Ectodermal cell (in vitro differentiated cells): ENCODE results near the gene ZFYVE1.

Source experiments
- H3K27ac ChIP-seq: 2 replicates; pipeline ENCODE4 v1.7.0; 2013; ENCODE audit warnings: mild to moderate bottlenecking, low read depth, low read length; ENCODE audit not compliant: insufficient read depth, poor library complexity, severe bottlenecking
- H3K27me3 ChIP-seq: 2 replicates; pipeline ENCODE4 v1.7.0; 2013; ENCODE audit warnings: mild to moderate bottlenecking, low read length; ENCODE audit not compliant: insufficient read depth, control insufficient read depth, poor library complexity, severe bottlenecking
- H3K36me3 ChIP-seq: one replicate; pipeline ENCODE4 v1.7.0; 2013; ENCODE audit warnings: low read length; ENCODE audit not compliant: control insufficient read depth, insufficient read depth
- H3K4me1 ChIP-seq: one replicate; pipeline ENCODE4 v1.7.0; 2013; ENCODE audit warnings: low read length; ENCODE audit not compliant: control insufficient read depth, insufficient read depth
- H3K4me3 ChIP-seq: 2 replicates; pipeline ENCODE4 v1.7.0; 2013; ENCODE audit warnings: low read depth, low read length, control low read depth; ENCODE audit not compliant: insufficient read depth
- H3K9me3 ChIP-seq: 2 replicates; pipeline ENCODE4 v1.7.0; 2013; ENCODE audit warnings: mild to moderate bottlenecking, low read length, moderate library complexity; ENCODE audit not compliant: control insufficient read depth
- WGBS, 2 experiments: methylation state at CpG; one replicate each; pipeline ENCODE4 v1.1.7; 2013; ENCODE audit warnings: missing lambda C conversion rate in 2 of 2; 5-methylcytosine and 5-hydroxymethylcytosine counted together

Gene ZFYVE1

DNA sequence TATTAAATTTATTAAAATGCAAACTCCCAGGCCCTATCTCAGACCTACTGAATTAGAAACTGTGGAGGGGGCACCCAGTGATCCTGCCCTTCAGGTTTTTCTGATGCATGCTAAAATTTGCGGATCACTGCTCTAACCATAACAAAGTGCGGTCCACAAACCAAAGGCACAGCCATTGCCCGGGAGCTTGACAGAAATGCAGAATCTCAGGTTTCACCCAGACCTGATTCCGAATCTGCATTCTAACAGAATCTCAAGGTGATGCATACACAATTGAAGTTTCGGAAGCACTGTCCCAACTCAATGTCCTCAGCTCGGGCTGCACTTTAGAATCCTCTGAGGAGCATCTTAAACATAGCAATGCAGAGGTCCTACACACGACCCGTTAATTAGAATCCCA is 46.0 kb downstream of the ZFYVE1 start:
- WGBS, 2 experiments, result 92% methylated on average over 8 of the region's 8 CpGs
- H3K36me3 ChIP-seq, result no peaks in the 10 kb centered on the region
- H3K27ac ChIP-seq, result no peak overlapping the region
- H3K9me3 ChIP-seq, result no peaks in the 10 kb centered on the region
- no peak overlapping the region for H3K4me3 ChIP-seq
- no peaks in the 10 kb centered on the region for H3K4me1 ChIP-seq
- H3K27me3 ChIP-seq, result no peaks in the 10 kb centered on the region

DNA sequence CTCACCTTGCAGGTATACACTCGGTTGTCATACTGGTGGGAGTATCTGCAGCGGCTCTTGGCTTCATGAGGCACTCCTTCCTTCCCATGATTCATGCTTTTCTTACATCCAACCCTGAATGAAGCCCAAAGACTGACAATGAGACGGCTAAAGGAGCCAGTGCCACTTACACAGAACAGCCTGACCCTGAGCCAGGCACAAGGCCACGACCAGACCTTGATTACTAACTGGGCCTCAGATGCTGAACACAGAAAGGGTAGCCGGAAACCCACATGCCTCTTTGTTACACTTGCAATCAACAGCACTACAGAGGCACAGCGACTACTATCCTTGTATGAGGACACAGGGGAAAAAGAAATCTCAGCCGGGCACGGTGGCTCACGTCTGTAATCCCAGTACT is 48.0 kb downstream of the ZFYVE1 start:
- no peaks in the 10 kb centered on the region for H3K9me3 ChIP-seq
- H3K4me1 ChIP-seq, result no peaks in the 10 kb centered on the region
- H3K27ac ChIP-seq, result no peak overlapping the region
- no peak overlapping the region for H3K4me3 ChIP-seq
- H3K27me3 ChIP-seq, result no peaks in the 10 kb centered on the region
- 91 to 95% methylated on average over 9 of the region's 9 CpGs for WGBS, 2 experiments
- H3K36me3 ChIP-seq, result peaks cover 7% of the 10 kb centered on the region

DNA sequence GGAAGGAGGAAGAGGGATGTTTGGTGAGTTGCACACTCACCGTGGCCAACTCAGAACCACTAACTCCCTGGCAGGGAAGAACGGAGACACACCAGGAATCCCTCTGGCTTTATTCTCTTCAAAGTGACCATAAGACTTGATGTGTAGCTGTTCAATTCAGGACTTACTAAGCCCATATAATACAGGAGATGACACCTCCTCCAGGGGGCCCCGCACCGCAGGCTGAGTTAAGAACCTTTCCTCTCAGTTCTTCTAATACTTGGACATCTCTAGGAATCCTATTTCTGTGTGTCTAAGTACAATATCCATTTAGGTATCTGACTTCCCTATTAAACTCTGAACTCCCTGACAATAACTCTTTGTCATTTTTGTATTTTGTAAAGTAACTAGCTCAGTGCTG is 51.1 kb downstream of the ZFYVE1 start:
- H3K4me3 ChIP-seq, result no peak overlapping the region
- no peaks in the 10 kb centered on the region for H3K4me1 ChIP-seq
- peaks cover 13% of the 10 kb centered on the region for H3K36me3 ChIP-seq
- H3K27me3 ChIP-seq, result no peaks in the 10 kb centered on the region
- WGBS, 2 experiments, result 93 to 95% methylated on average over 4 of the region's 4 CpGs
- no peaks in the 10 kb centered on the region for H3K9me3 ChIP-seq
- no peak overlapping the region for H3K27ac ChIP-seq

DNA sequence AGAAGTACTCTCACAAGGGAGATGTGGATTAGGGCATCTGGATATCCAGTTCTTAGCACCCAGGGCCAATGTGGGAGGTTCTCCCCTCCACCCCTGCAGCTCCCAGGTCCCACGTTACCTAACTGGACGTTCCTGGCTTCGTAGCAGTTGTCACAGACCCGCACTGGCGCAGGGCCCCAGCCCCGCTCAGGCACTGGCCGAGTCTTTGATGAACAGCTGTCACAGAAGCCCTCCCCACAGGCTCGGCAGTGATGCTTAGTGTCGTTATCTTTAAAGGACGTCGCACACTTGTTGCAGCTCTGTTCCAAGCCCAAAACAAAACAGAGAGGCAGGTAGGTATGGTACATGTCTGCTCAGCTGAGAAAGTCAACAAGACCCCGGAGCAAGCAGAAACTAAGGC is 52.2 kb downstream of the ZFYVE1 start:
- no peak overlapping the region for H3K4me3 ChIP-seq
- no peaks in the 10 kb centered on the region for H3K9me3 ChIP-seq
- WGBS, 2 experiments, result 95 to 96% methylated on average over 12 of the region's 12 CpGs
- no peaks in the 10 kb centered on the region for H3K4me1 ChIP-seq
- peaks cover 13% of the 10 kb centered on the region for H3K36me3 ChIP-seq
- no peaks in the 10 kb centered on the region for H3K27me3 ChIP-seq
- no peak overlapping the region for H3K27ac ChIP-seq

DNA sequence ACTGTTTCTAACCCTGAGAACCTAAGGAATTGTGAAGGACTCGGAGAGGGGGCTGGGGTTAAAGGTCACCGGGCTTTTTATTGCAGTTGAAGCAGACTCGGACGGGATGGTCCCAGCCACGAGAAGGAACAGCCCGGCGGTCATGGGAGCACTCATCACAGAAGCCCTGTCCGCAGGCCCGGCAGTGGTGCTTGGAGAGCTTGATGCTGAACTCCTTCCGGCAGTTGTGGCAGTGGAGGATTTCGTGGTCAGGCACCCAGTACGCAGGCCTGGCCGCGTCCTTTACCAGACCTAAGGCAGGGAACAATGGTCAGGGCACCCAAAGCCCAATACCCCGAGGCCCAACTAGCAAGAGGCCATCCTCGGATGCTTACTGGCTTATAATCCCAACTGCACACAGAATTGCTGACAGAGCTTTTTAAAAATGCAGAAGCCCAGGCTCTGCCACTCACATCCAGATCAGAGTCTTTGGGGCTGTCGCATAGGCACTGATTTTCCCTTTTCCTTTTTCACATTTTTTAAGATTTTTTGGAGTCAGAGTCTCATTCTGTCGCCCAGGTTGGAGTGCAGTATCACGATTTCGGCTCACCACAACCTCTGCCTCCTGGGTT is 56.0 kb downstream of the ZFYVE1 start:
- Histone ChIP-seq H3K4me1 (no peaks in the 10 kb centered on the region), H3K27me3 (no peaks in the 10 kb centered on the region), H3K27ac (no peak overlapping the region), H3K36me3 (peaks cover 13% of the 10 kb centered on the region), H3K4me3 (no peak overlapping the region), H3K9me3 (no peaks in the 10 kb centered on the region)
- WGBS, 2 experiments, result 94 to 95% methylated on average over 20 of the region's 20 CpGs

DNA sequence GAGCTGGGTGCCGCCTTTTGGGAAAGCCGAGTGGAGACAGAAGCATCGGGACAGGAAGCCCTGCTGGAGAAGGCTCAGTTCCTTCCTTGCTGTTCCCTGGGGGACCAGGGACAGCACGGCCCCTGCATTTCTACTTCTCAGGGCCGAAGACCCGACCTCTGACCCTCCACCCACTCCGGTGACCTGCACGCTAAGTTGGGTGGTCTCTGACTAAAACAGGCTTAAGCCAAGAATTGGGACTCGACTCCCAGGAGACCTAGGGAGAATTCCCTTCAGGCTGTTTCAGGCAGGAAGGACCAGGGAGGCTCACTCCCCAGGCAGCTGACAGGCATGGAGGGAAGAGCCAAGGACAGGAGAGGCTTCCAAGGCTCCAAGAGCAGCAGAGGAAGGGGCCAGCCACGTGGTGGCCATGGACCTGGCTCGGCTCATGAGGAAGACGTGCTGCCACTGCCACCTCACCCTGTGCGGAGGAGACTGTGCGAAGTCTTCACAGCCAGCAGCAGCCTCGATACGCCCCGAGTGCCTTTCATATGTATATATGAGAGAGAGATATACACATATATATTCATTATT is 56.8 kb downstream of the ZFYVE1 start:
- no peak overlapping the region for H3K4me3 ChIP-seq
- H3K4me1 ChIP-seq, result no peaks in the 10 kb centered on the region
- no peaks in the 10 kb centered on the region for H3K9me3 ChIP-seq
- H3K27ac ChIP-seq, result no peak overlapping the region
- no peaks in the 10 kb centered on the region for H3K27me3 ChIP-seq
- peaks cover 13% of the 10 kb centered on the region for H3K36me3 ChIP-seq
- 91 to 94% methylated on average over 14 of the region's 17 CpGs for WGBS, 2 experiments

DNA sequence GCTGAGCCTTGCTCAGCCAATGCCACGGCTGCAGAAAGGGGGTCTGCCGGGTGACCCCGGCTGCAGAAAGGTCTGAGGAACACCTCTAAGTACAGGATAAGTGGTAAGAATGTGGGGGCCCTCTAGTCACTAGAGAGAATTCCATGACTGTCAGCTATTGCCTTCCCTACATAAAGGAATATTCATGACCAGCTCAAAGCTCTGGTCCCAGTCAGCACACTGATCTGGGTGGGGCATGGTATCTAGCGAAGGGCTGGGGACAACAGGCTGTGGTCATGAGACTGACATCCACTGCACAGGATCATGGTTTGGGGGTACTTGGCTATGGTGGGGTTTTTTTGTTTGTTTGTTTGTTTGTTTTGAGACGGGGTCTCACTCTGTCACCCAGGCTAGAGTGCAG is 58.6 kb downstream of the ZFYVE1 start:
- H3K36me3 ChIP-seq, result peaks cover under 1% of the 10 kb centered on the region
- H3K27ac ChIP-seq, result no peak overlapping the region
- no peaks in the 10 kb centered on the region for H3K9me3 ChIP-seq
- H3K27me3 ChIP-seq, result no peaks in the 10 kb centered on the region
- 93 to 97% methylated on average over 5 of the region's 5 CpGs for WGBS, 2 experiments
- H3K4me3 ChIP-seq, result no peak overlapping the region
- no peaks in the 10 kb centered on the region for H3K4me1 ChIP-seq

DNA sequence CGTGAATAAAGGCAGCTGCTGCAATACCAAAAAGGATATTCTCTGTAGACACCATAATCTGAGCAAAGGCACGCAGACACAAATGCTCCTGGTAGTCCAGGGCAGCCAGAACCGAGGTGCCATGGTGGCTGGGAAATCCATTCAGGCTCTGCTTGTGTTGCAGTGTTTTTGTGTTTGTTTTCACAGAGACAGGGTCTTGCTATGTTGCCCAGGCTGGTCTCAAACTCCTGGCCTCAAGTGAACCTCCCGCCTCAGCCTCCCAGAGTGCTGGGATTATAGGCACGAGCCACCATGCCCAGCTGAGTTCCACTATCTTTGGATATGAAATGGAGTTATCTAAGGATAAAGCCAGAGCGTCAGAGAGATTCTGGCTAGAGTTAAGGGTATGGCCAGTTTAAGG is 60.9 kb downstream of the ZFYVE1 start:
- no peak overlapping the region for H3K4me3 ChIP-seq
- 94 to 95% methylated on average over 6 of the region's 6 CpGs for whole genome bisulfite sequencing, 2 experiments
- no peaks in the 10 kb centered on the region for H3K27me3 ChIP-seq
- no peaks in the 10 kb centered on the region for H3K9me3 ChIP-seq
- no peaks in the 10 kb centered on the region for H3K36me3 ChIP-seq
- H3K27ac ChIP-seq, result no peak overlapping the region
- H3K4me1 ChIP-seq, result no peaks in the 10 kb centered on the region

DNA sequence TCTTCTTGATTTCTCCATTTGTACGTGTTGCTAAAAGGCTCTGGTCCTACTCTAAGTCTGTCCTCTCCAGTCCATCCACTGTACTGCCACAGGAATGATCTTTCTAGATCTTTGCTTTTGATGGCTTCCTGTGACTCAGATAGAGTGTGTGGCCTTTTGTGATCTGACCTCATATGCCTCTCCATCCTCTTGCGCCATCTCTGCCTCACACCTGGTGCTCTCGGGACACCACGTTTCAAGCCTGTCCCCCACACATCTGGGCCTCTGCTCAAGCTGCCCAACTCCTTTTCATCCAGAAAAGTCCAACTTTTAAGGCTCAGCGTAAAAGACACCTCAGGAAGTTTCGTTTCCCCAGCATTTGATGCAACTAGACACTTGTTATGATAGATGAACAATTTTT is 61.7 kb downstream of the ZFYVE1 start:
- Histone ChIP-seq H3K4me3 (no peak overlapping the region), H3K36me3 (no peaks in the 10 kb centered on the region), H3K27ac (no peak overlapping the region), H3K9me3 (no peaks in the 10 kb centered on the region), H3K27me3 (no peaks in the 10 kb centered on the region), H3K4me1 (no peaks in the 10 kb centered on the region)
- 90 to 94% methylated on average over 6 of the region's 6 CpGs for WGBS, 2 experiments

DNA sequence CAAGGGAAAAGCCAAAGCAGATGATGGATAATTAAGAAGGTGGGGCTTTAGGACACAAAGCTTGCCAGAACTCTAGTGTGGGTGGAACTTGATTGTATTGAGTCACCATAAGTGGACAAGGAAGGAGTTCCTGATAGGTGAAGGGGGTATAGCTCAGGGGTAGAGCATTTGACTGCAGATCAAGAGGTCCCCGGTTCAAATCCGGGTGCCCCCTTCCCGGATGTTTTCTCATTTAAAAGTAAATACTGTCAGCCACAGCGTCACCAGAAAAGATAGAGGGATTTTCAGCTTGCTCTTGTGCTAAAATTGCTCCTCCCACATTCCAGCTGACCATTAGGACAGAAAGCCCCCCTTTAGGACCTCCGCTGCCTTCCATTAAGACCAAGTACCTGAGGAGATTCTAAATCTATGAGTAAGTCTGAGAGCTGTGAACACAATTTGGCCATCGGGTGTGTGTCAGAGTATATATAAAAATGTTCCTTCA is 64.0 kb downstream of the ZFYVE1 start:
- no peaks in the 10 kb centered on the region for H3K27me3 ChIP-seq
- no peak overlapping the region for H3K27ac ChIP-seq
- H3K9me3 ChIP-seq, result no peaks in the 10 kb centered on the region
- no peak overlapping the region for H3K4me3 ChIP-seq
- H3K36me3 ChIP-seq, result no peaks in the 10 kb centered on the region
- 83% methylated on average over 5 to 6 of the region's 6 CpGs for WGBS, 2 experiments
- H3K4me1 ChIP-seq, result no peaks in the 10 kb centered on the region
